Neuron (in vitro differentiated cells): ENCODE results near the gene TTC23.

ENCODE experiments used
- H2AFZ ChIP-seq: one replicate; pipeline ENCODE4 v1.6.1; 2013; ENCODE audit warnings: low read depth, mild to moderate bottlenecking, inconsistent platforms, low read length, moderate library complexity
- H3K27me3 ChIP-seq: one replicate; pipeline ENCODE4 v1.6.1; 2013; ENCODE audit warnings: low read length; ENCODE audit not compliant: insufficient read depth
- H3K36me3 ChIP-seq: one replicate; pipeline ENCODE4 v1.6.1; 2013; ENCODE audit warnings: low read length; ENCODE audit not compliant: insufficient read depth
- H3K4me1 ChIP-seq: one replicate; pipeline ENCODE4 v1.6.1; 2013; ENCODE audit warnings: low read length; ENCODE audit not compliant: insufficient read depth
- H3K4me3 ChIP-seq: 2 replicates; pipeline ENCODE4 v1.5.1; 2013; ENCODE audit warnings: mild to moderate bottlenecking, low read length, moderate library complexity
- H3K9me3 ChIP-seq: one replicate; pipeline ENCODE4 v1.6.1; 2013; ENCODE audit warnings: low read length

Gene TTC23

GRCh38 chr15:99143655-99144610 lies 105.4 kb downstream of the TTC23 start:
- Histone ChIP-seq H3K36me3 (no peaks in the 10 kb centered on the region), H2AFZ (no peak overlapping the region), H3K4me1 (peaks cover 19% of the 10 kb centered on the region), H3K9me3 (no peaks in the 10 kb centered on the region), H3K4me3 (no peak overlapping the region), H3K27me3 (no peaks in the 10 kb centered on the region)

- Histone ChIP-seq H3K36me3 (no peaks in the 10 kb centered on the region), H3K27me3 (no peaks in the 10 kb centered on the region), H2AFZ (no peak overlapping the region), H3K9me3 (no peaks in the 10 kb centered on the region), H3K4me3 (no peak overlapping the region), H3K4me1 (peaks cover 19% of the 10 kb centered on the region)
Measured at GRCh38 chr15:99143242-99143641, 106.1 kb downstream of the TTC23 start.

- H3K4me1 ChIP-seq, result peaks cover 19% of the 10 kb centered on the region
- no peaks in the 10 kb centered on the region for H3K27me3 ChIP-seq
- no peak overlapping the region for H2AFZ ChIP-seq
- no peak overlapping the region for H3K4me3 ChIP-seq
- H3K36me3 ChIP-seq, result no peaks in the 10 kb centered on the region
- no peaks in the 10 kb centered on the region for H3K9me3 ChIP-seq
Measured at GRCh38 chr15:99142562-99142961, 106.8 kb downstream of the TTC23 start.

GRCh38 chr15:99141943-99142342 lies 107.4 kb downstream of the TTC23 start:
- H2AFZ ChIP-seq, result no peak overlapping the region
- H3K9me3 ChIP-seq, result no peaks in the 10 kb centered on the region
- peaks cover 19% of the 10 kb centered on the region for H3K4me1 ChIP-seq
- peaks cover 6% of the 10 kb centered on the region for H3K36me3 ChIP-seq
- H3K27me3 ChIP-seq, result no peaks in the 10 kb centered on the region
- no peak overlapping the region for H3K4me3 ChIP-seq

GRCh38 chr15:99140590-99140989 lies 108.8 kb downstream of the TTC23 start:
- no peak overlapping the region for H2AFZ ChIP-seq
- H3K9me3 ChIP-seq, result no peaks in the 10 kb centered on the region
- H3K4me3 ChIP-seq, result no peak overlapping the region

GRCh38 chr15:99139276-99139675 lies 110.1 kb downstream of the TTC23 start:
- Histone ChIP-seq H3K4me1 (peaks cover 30% of the 10 kb centered on the region), H3K27me3 (no peaks in the 10 kb centered on the region), H2AFZ (no peak overlapping the region), H3K4me3 (no peak overlapping the region), H3K9me3 (no peaks in the 10 kb centered on the region), H3K36me3 (peaks cover 13% of the 10 kb centered on the region)

More at GRCh38 chr15:99140590-99140989, 108.8 kb downstream of the TTC23 start:
- Histone ChIP-seq H3K27me3 (no peaks in the 10 kb centered on the region), H3K36me3 (peaks cover 13% of the 10 kb centered on the region), H3K4me1 (peaks cover 19% of the 10 kb centered on the region)

- Histone ChIP-seq H3K4me1 (peaks cover 23% of the 10 kb centered on the region), H3K27me3 (no peaks in the 10 kb centered on the region), H3K36me3 (peaks cover 13% of the 10 kb centered on the region), H2AFZ (no peak overlapping the region), H3K4me3 (no peak overlapping the region), H3K9me3 (no peaks in the 10 kb centered on the region)
Measured at GRCh38 chr15:99138491-99138982, 110.8 kb downstream of the TTC23 start.

GRCh38 chr15:99137877-99138276 lies 111.5 kb downstream of the TTC23 start:
- H3K4me1 ChIP-seq, result peaks cover 19% of the 10 kb centered on the region
- H3K36me3 ChIP-seq, result peaks cover 13% of the 10 kb centered on the region
- H3K4me3 ChIP-seq, result no peak overlapping the region
- no peaks in the 10 kb centered on the region for H3K9me3 ChIP-seq
- H2AFZ ChIP-seq, result no peak overlapping the region
- H3K27me3 ChIP-seq, result no peaks in the 10 kb centered on the region

GRCh38 chr15:99137111-99137546 lies 112.3 kb downstream of the TTC23 start:
- peaks cover 14% of the 10 kb centered on the region for H3K4me1 ChIP-seq
- H2AFZ ChIP-seq, result no peak overlapping the region
- peaks cover 13% of the 10 kb centered on the region for H3K36me3 ChIP-seq
- H3K9me3 ChIP-seq, result no peaks in the 10 kb centered on the region
- H3K27me3 ChIP-seq, result no peaks in the 10 kb centered on the region
- H3K4me3 ChIP-seq, result no peak overlapping the region

- Histone ChIP-seq H2AFZ (no peak overlapping the region), H3K36me3 (peaks cover 20% of the 10 kb centered on the region), H3K4me1 (peaks cover 14% of the 10 kb centered on the region), H3K9me3 (peaks cover 4% of the 10 kb centered on the region), H3K4me3 (no peak overlapping the region), H3K27me3 (no peaks in the 10 kb centered on the region)
Measured at GRCh38 chr15:99135194-99135593, 114.2 kb downstream of the TTC23 start.

- no peak overlapping the region for H3K4me3 ChIP-seq
- H3K4me1 ChIP-seq, result peaks cover 14% of the 10 kb centered on the region
- peaks cover 5% of the 10 kb centered on the region for H3K9me3 ChIP-seq
- H3K36me3 ChIP-seq, result peaks cover 24% of the 10 kb centered on the region
- no peaks in the 10 kb centered on the region for H3K27me3 ChIP-seq
- no peak overlapping the region for H2AFZ ChIP-seq
Measured at GRCh38 chr15:99134317-99134821, 115.0 kb downstream of the TTC23 start.

GRCh38 chr15:99132634-99133287 lies 116.6 kb downstream of the TTC23 start:
- peaks cover 26% of the 10 kb centered on the region for H3K36me3 ChIP-seq

GRCh38 chr15:99132122-99132521 lies 117.3 kb downstream of the TTC23 start:
- Histone ChIP-seq H3K27me3 (no peaks in the 10 kb centered on the region), H3K36me3 (peaks cover 22% of the 10 kb centered on the region), H2AFZ (no peak overlapping the region), H3K4me3 (no peak overlapping the region), H3K4me1 (peaks cover 12% of the 10 kb centered on the region), H3K9me3 (peaks cover 5% of the 10 kb centered on the region)

More at GRCh38 chr15:99132634-99133287, 116.6 kb downstream of the TTC23 start:
- Histone ChIP-seq H3K9me3 (peaks cover 5% of the 10 kb centered on the region), H2AFZ (no peak overlapping the region), H3K4me1 (peaks cover 12% of the 10 kb centered on the region), H3K4me3 (no peak overlapping the region), H3K27me3 (no peaks in the 10 kb centered on the region)
